Smooth muscle cell (in vitro differentiated cells): Measurements from ENCODE around the gene SLC2A4RG. TPM values are rescaled to one million over a fixed set of nuclear protein-coding genes. Genes with fewer than 3 reads are reported as not detected.

Experiments used
- DNase-seq: peaks from one replicate; lab custom pipeline; 2025; ENCODE audit not compliant: unreplicated experiment; lab: John Stamatoyannopoulos, UW
- H2AFZ ChIP-seq: fragments of 200-600 bp; sonication (generic); 2 replicates; pipeline ENCODE4 v1.6.0; 2016; ENCODE audit warnings: antibody characterized with exemption, low read depth, mild to moderate bottlenecking
- H3F3A ChIP-seq: fragments of 200-600 bp; sonication (generic); 2 replicates; pipeline ENCODE4 v1.6.0; 2017; ENCODE audit warnings: antibody characterized with exemption, low read depth
- H3K27ac ChIP-seq: fragments of 200-600 bp; sonication (generic); 2 replicates; pipeline ENCODE4 v1.5.1; 2016; ENCODE audit warnings: low read depth, mild to moderate bottlenecking
- H3K27me3 ChIP-seq: fragments of 200-600 bp; sonication (generic); 2 replicates; pipeline ENCODE4 v1.6.1; 2016; ENCODE audit warnings: low read depth, mild to moderate bottlenecking
- H3K36me3 ChIP-seq: fragments of 200-600 bp; sonication (generic); 2 replicates; pipeline ENCODE4 v1.5.1; 2016; ENCODE audit warnings: low read depth
- H3K4me1 ChIP-seq: fragments of 200-600 bp; sonication (generic); 2 replicates; pipeline ENCODE4 v1.5.1; 2016; ENCODE audit warnings: low read depth
- H3K4me2 ChIP-seq: fragments of 200-600 bp; sonication (generic); 2 replicates; pipeline ENCODE4 v1.6.0; 2016; ENCODE audit warnings: mild to moderate bottlenecking
- H3K4me3 ChIP-seq: fragments of 200-600 bp; sonication (generic); 2 replicates; pipeline ENCODE4 v1.5.1; 2016; ENCODE audit warnings: mild to moderate bottlenecking
- H3K79me2 ChIP-seq: fragments of 200-600 bp; sonication (generic); 2 replicates; pipeline ENCODE4 v1.6.0; 2016; ENCODE audit warnings: low read depth, mild to moderate bottlenecking
- H3K9ac ChIP-seq: fragments of 200-600 bp; sonication (generic); 2 replicates; pipeline ENCODE4 v1.6.0; 2016; ENCODE audit warnings: low read depth
- H3K9me3 ChIP-seq: fragments of 200-600 bp; sonication (generic); replicated peaks from 2 replicates; pipeline ENCODE4 v1.5.1; 2016; ENCODE audit warnings: low read depth
- H4K20me1 ChIP-seq: fragments of 200-600 bp; sonication (generic); 2 replicates; pipeline ENCODE4 v1.6.0; 2016; ENCODE audit warnings: low read depth
- CTCF ChIP-seq: fragments of 200-600 bp; sonication (generic); IDR thresholded peaks from 2 replicates; pipeline ENCODE4 v1.5.1; 2017; ENCODE audit warnings: borderline replicate concordance, mild to moderate bottlenecking, antibody characterized with exemption; ENCODE audit not compliant: insufficient read depth, poor library complexity, severe bottlenecking
- WGBS: methylation state at CpG from one replicate; pipeline ENCODE4 v1.1.7; 2016; ENCODE audit warnings: low lambda C conversion rate; 5-methylcytosine and 5-hydroxymethylcytosine counted together
- polyA plus RNA-seq: library from polyadenylated mRNA; unstranded; fragments of >200 nt; fragmentation: Nextera tagmentation; extraction: Ambion mirVana; gene quantifications from 2 replicates; pipeline ENCODE4 v1.2.1, GENCODE V29; 2016
- total RNA-seq: library from RNA; depleted of rRNA; stranded (reverse); fragments of >200 nt; gene quantifications from 2 replicates; pipeline ENCODE4 v1.2.3, GENCODE V29; 2014

The SLC2A4RG gene
- total and polyA plus RNA-seq, 2 experiments from 2014 or later = 43.7 to 45.6 TPM

- Histone ChIP-seq H3K79me2 (no peaks in the 10 kb centered on the region), H3K27me3 (no peaks in the 10 kb centered on the region), H3K27ac (no peak overlapping the region), H3K9me3 (no peaks in the 10 kb centered on the region), H3K4me2 (no peak overlapping the region), H3K36me3 (no peaks in the 10 kb centered on the region), H3K4me3 (no peak overlapping the region), H3F3A (no peaks in the 10 kb centered on the region), H3K4me1 (peaks cover 20% of the 10 kb centered on the region), H4K20me1 (no peaks in the 10 kb centered on the region), H3K9ac (peak overlapping the region; percentile 91), H2AFZ (no peak overlapping the region)
- DNase-seq = no peak
- WGBS = 95% methylated on average over 39 of the region's 43 CpGs
- TF ChIP-seq CTCF = no peak
Observed at GRCh38 chr20:63700199-63701050, 39.2 kb upstream of the SLC2A4RG start.

GRCh38 chr20:63701051-63701328 lies 38.6 kb upstream of the SLC2A4RG start:
- TF ChIP-seq CTCF = no peak
- H3F3A ChIP-seq = no peaks in the 10 kb centered on the region
- peaks cover 5% of the 10 kb centered on the region for H3K79me2 ChIP-seq
- H3K9ac ChIP-seq = no peak overlapping the region
- no peaks in the 10 kb centered on the region for H4K20me1 ChIP-seq
- WGBS = 89% methylated on average over 5 of the region's 5 CpGs
- H3K4me1 ChIP-seq = peaks cover 20% of the 10 kb centered on the region
- no peaks in the 10 kb centered on the region for H3K27me3 ChIP-seq
- no peak for DNase-seq
- no peak overlapping the region for H2AFZ ChIP-seq
- no peak overlapping the region for H3K4me3 ChIP-seq
- no peak overlapping the region for H3K27ac ChIP-seq
- no peaks in the 10 kb centered on the region for H3K9me3 ChIP-seq
- no peaks in the 10 kb centered on the region for H3K36me3 ChIP-seq
- no peak overlapping the region for H3K4me2 ChIP-seq

DNA sequence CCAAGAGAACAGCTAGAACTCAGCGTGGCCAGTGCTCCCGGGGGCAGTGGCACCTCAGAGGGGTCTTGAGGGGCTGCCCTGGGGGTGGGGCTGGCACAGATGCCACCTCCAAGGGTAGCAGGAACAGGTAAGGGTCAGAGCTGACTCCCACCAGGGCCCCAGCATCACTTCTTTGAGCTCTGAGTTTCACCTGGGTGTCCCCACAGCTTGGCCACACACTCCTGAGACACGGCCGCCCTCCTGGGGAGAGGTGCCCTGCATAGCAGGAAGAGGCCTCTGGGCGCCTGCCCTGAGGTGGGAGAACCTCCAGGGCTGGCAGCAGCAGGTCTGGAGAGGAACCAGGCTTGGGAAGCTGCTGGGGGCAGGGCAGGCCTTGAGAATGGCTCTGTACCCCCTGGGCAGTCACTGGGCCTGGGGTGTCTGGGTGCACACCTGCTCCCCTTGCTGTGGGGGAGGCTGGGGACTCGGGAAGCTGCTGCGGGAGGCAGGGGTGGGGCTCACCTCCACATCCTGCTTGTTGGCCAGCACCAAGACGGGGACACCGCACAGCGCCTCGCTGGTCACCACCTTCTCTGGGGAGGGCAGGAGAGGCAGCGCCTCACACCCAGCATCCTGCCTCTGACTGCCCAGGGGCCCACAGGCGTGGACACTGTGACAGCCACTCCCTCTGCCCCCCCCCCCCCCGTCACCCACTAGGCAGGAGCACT lies 38.1 kb upstream of the SLC2A4RG start:
- Histone ChIP-seq H2AFZ (no peak overlapping the region), H3K4me1 (peaks cover 23% of the 10 kb centered on the region), H3K4me3 (no peak overlapping the region), H3K27me3 (no peaks in the 10 kb centered on the region), H3F3A (no peaks in the 10 kb centered on the region), H3K36me3 (no peaks in the 10 kb centered on the region), H4K20me1 (no peaks in the 10 kb centered on the region), H3K9ac (no peak overlapping the region), H3K79me2 (peaks cover 10% of the 10 kb centered on the region), H3K27ac (no peak overlapping the region), H3K9me3 (no peaks in the 10 kb centered on the region), H3K4me2 (no peak overlapping the region)
- no peak for DNase-seq
- 95% methylated on average over 13 of the region's 14 CpGs for WGBS
- TF ChIP-seq CTCF = no peak
